Kidney capillary endothelial cell (primary cell): ENCODE measurements around the gene RPTOR.

Experiments
- DNase-seq: peaks from one replicate; pipeline ENCODE4 v3.0.0-alpha.2; 2018; ENCODE audit warnings: low spot score

Gene RPTOR

DNA sequence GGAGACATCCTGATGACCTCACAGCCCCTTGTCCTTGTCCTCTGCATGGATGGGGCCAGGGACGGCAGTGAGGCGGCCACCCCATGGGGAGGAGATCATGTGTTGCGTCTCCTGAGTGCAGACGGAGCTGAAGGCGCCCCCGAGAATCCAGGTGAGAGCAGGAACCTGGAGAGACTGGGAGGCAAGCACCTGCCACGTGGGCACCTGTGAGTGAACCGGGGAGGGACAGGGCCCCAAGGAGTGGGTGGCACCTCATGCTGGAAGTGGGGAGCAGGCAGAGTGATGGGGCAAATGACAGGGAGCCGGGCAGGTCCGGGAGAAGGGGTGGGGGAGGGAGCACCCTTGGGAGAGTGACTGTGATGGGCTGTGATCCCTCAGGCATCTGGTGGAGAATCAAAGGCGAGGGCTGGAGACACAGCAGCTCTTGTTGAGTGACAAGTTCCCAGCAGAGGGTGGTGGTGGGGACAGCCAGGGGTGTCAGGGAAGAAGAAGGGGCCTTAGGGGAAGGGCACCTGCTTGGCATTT lies 272.7 kb downstream of the RPTOR start:
- DNase-seq: no peak

DNA sequence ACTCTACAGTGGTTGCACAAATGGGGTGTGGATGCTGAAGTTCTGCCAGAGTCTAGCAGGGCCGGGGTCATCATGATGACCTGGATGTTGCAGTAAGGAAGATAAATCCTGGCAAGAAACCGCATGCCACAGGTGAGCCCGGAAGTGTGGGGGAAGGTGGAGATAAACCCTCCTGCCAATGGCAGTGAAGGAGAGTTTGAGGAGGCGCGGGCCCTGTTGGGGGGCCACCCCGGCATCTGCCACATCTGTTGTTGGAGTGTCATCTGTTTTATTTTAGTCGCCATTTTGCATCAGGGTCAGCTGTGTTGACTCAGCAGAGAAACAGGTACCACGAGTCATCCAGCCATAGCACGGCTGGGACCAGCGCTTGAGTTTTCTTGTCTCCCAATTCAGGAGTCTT lies 273.2 kb downstream of the RPTOR start:
- DNase-seq: no peak

- DNase-seq: no peak
These were observed 274.2 kb downstream of the RPTOR start for GRCh38 chr17:80818871-80819270.

DNA sequence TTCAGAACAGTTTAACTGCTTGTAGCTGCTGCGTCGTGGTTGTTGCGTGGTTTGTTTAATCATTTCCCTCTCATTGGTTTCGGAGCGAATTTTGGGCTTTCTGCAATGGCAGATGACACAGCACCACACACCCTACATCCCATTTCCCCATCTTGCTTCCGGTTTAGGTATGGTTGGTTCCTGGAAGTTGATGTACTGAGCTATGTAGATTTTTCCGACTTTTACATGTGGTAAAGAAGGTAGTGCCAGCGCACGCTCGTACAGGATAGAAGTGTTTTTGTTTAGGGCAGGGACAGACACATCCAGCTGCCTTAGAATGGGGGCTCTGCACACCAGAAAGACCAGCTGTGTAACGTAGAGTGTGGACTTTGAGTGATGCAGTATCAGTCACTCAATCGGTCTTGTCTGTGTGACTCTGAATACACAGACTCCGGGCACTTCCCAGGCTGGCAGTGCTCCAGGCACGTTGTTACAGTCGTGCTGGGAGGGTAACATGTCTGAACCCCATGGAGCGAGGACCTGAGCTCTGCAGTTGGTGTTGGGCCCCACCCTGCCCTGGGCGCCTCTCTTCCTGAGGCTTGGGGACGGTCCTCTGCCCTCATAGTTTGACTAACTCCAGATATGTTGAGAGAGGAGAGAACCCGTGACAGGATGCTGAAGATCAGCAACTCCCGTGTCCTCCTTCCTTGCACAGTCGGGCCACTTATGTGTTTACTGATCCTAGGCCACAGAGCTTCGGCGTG lies 275.0 kb downstream of the RPTOR start:
- no peak for DNase-seq

GRCh38 chr17:80820331-80820730 lies 275.7 kb downstream of the RPTOR start:
- DNase-seq: no peak

DNA sequence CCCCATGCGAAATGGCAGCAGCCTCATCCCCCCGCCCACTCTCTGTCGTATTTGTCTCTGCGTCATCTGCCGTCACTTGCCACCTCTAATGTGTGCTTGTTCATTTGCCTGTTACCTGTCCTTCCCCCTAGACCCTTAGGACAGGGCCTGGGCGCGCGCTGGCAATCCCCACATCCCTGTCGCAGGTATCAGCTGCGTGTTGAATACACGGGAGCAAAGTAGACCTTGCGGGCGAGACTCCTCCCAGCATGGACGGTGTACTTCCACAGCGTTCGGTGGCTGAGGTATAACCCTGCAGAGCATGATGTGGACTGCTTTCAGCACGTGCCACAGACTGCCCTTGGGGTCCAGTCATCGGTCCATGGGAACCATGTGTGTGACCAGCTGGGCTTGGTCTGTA lies 276.9 kb downstream of the RPTOR start:
- DNase-seq: no peak

DNA sequence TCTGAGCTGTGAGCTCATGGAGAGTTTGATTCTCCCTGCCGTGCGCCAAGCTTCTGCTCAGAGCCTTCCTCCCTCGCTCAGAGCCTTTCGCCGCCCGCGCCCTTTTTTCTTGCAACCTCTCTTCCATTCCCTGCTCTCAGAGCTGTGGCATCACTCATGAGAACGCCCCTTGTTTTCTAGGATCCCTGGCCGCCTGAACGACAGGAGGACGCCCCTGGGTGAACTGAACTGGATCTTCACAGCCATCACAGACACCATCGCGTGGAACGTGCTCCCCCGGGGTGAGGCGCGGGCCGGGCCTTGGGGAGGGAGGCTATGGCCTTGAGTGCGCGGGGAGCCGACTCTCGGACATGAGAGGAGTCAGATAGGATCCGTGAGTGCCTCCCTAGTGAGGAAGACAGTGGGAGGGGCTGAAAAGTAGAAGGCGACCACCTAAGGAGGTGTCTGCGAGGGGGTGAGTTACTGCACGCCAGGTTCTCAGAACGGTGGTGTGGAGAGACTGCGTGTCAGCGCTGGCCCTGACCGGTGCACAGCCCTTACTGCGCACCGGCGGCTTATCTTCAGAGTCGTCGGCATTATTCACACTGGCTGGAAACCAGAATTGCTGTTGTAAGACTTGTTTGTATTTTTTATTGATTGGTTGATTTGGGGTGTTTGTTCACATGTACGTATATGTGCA lies 277.5 kb downstream of the RPTOR start:
- DNase-seq: no peak

- no peak for DNase-seq
These were observed 278.2 kb downstream of the RPTOR start for GRCh38 chr17:80822700-80823410.

DNA sequence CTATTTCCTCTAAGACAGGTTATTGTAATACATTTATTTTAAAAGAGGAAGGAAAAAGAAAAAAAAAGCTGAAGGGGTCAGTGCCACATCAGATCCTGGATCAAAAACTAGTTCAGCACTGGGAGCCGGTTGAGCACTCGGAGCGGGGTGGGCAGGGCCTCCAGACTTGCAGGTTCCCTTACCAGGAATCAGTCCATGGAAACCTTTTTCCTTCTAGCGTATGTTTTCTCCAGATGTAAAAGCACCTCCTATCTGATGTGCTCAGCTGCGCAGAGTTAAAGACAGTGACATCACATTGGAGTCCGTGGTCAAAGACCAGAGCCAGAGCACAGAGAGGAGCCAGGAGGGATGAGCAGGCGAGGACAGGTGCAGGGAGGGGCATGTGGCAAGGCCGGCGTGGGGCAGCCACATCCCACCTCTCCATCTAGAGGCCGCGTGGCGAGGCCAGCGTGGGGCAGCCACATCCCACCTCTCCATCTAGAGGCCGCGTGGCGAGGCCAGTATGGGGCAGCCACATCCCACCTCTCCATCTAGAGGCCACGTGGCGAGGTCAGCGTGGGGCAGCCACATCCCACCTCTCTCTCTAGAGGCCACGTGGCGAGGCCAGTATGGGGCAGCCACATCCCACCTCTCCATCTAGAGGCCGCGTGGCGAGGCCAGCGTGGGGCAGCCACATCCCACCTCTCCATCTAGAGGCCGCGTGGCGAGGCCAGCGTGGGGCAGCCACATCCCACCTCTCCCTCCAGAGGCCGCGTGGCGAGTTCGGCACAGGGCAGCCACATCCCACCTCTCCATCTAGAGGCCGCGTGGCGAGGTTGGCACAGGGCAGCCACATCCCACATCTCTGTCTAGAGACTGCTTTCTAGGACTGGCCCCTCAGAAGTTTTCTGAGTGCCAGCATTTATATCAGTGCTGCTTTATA lies 280.2 kb downstream of the RPTOR start:
- no peak for DNase-seq

- DNase-seq: no peak
These were observed 281.1 kb downstream of the RPTOR start for GRCh38 chr17:80825471-80826345.

- peak; percentile 30 for DNase-seq
These were observed 281.8 kb downstream of the RPTOR start for GRCh38 chr17:80826346-80826954.

DNA sequence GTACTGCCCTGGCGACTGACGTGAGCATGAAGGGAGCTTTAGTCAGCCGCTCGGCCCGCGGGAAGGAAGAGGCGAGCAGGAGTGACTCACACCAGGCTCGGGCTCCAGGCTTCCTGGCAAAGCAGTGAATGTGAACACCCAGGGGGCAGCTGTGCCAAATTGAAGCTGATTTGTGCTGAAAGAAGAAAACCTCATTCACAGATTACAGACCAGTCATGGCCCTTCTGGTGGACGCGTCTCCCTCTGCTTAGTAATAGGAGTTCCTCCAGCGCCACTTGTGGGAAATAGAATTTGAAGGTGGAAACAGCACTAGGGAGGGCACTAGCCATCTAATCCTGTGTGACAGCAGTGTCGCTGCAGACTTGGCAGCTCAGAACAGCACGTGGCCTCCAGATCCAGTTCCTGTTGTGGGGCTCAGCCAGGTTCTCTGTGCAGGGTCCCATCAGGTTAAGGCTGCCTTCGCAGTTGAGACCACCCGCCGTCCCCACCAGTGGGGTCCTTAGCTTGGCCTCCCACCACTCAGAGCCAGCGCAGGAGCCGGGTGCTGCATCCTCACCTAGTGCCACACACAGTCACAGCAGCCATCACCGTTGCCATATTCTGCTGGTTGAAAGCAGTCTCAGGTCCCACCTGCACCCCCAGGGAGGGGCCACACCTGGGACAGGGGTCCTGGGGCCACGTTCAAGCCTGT lies 282.5 kb downstream of the RPTOR start:
- DNase-seq: peak; percentile 98

- DNase-seq: no peak
These were observed 283.3 kb downstream of the RPTOR start for GRCh38 chr17:80827646-80828643.

- DNase-seq: no peak
These were observed 284.7 kb downstream of the RPTOR start for GRCh38 chr17:80829166-80829813.

DNA sequence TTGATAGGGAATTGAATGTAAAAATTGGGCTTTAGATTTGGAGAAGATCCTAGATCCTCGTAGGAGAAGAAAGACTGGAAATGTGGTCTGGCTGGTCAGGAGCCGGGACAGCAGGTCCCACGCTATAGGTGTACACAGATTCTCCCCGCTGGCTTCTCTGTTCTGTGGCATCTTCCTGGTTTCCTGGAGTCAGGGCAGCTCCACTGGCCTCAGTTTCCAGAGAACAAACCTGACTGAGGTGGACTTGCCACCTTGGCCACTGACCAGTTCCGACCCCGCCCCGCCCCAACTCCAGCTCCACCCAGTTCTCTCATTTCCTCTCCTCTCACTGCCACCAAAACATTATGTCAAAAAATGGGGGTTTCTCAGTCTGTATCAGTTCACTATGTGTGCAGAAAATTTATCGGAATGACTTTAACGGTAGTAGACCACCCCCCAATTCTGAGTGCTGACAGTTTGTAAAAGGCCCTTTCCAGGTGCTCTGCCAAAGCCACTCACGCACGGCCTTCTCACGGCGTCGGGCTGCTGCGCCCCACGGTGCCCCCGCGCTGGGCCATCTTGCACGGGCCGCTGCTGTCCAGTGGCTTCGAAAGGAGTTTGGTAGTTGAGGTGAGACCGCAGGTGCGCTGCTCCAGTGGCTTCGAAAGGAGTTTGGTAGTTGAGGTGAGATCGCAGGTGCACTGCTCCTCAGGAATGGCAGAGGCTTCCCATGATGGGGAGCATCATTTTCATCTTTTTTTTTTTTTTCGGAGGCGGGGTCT lies 285.6 kb downstream of the RPTOR start:
- no peak for DNase-seq

DNA sequence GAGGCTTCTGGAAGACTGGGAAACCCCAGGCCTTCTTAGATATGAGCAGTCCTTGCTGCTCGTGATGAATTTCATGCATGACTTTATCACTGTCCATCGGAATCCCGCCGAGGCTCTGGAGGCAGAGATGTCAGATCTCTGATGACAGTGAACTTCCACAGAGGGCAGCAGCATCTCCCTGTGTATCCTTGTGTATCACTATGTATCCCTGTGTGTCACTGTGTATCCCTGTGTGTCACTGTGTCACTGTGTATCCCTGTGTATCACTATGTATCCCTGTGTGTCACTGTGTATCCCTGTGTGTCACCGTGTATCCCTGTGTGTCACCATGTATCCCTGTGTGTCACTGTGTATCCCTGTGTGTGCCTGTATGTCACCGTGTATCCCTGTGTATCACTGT lies 286.9 kb downstream of the RPTOR start:
- DNase-seq: no peak

DNA sequence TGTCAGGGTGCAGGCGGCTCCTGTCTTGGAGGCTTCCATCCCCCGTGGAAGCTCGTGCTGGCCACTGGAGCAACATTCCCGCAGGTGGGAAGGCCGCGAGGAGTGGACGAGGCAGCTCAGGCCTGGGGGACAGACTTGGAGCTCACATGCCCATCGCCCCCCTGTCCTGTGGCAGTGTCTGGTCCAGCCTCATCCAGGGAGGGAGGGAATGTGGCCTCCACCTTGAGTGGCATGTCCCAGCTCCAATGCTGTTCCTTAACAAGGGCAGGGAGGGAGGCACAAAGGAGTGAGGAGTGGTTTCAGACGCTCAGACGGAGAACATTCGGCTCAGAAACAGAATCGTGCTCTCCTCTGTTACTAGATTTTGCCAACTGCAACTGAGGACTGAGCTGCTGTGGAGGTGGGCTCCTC lies 287.6 kb downstream of the RPTOR start:
- DNase-seq: no peak
